HG02588 (cell line): ENCODE results near the gene RRP1.

Source experiments
- ATAC-seq: cut with Tn5 transposase; IDR thresholded peaks from one replicate; pipeline ENCODE4 v1.9.1; 2021; ENCODE audit warnings: mild to moderate bottlenecking, moderate library complexity; ENCODE audit not compliant: unreplicated experiment

RRP1 gene

GRCh38 chr21:43758111-43758641, 31.2 kb upstream of the RRP1 start:
- no peak for ATAC-seq

- no peak for ATAC-seq
Measured at GRCh38 chr21:43758811-43759210, 30.6 kb upstream of the RRP1 start.

DNA sequence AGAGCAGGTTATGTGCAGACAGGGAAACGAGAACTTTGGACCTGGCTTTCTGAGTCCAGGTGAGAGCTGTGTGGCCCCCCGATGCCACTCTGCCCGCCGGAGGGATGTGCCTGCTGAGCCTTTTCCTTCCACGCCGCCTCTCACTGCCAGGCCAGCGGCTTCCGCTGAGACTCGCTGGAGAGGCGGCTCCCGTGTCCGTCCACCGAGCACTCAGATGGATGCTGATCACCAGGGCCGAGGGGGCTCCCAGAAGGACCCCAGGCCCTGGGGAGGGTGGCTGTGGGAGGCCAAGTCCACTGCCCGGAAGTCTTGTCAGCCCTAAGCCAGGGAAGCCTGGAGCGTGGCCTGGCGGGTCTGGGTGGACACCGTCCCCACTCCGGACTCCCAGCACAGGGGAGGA, 29.7 kb upstream of the RRP1 start:
- ATAC-seq: no peak

GRCh38 chr21:43760391-43760958, 28.9 kb upstream of the RRP1 start:
- no peak for ATAC-seq

DNA sequence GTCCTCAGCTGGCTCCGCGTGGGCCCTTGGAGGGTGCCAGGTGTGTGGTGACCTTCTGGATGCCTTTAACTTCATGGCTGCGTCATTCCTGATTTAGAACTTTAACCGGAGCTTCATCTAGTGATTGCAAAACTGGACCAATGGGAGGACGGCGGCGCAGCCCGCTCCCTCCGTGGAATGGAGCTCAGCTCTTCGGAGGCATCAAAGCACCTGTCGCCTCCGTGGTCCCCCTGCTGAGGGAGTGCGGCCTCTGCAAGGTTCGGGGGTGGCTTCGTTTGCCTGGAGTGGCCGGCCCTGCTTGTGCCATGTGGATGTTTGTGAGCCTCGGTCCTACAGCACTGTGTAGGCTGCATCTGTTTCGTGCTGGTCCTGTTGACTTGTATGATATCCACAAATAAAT, 27.5 kb upstream of the RRP1 start:
- ATAC-seq: no peak

DNA sequence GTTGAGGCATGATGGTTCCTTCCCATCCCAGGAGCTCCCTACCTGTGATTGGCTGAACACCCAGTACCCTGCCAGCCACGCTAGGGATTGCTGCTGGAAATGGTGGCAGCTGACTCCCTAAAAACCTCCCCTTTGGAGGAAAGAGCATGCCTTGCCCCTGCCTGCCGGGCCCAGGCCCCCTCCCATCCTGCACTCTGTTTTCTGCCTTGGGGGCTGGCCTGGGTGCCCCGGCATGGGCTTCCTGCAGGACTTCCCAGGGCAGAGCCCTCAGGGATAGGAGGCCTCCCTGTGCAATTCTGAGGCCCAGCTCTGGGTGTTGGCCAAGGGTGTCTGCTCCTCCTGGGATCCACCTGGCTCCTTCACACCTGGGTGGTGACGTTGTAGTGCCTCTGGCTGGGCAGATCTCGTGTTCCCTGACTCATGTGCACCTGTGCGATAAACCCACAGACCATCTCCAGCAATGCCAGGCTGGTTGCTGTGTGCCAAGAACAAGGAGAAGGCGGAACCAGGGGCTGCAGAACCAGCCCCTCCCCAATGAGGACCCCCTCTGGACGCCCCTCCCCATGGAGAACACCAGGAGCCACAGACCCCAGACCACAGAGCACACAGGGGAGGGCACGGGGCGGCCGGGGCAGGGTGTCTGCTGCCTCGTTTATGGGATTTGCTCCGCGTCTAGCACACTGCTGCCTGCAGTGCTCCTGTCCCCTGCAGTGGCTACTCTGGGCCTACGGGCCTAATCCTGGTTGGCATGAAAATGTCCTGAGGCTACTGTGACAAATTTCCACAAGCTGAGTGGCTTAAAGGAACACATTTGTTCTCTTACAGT, 26.9 kb upstream of the RRP1 start:
- ATAC-seq: no peak

- no peak for ATAC-seq
Measured at GRCh38 chr21:43763901-43764523, 25.4 kb upstream of the RRP1 start.

DNA sequence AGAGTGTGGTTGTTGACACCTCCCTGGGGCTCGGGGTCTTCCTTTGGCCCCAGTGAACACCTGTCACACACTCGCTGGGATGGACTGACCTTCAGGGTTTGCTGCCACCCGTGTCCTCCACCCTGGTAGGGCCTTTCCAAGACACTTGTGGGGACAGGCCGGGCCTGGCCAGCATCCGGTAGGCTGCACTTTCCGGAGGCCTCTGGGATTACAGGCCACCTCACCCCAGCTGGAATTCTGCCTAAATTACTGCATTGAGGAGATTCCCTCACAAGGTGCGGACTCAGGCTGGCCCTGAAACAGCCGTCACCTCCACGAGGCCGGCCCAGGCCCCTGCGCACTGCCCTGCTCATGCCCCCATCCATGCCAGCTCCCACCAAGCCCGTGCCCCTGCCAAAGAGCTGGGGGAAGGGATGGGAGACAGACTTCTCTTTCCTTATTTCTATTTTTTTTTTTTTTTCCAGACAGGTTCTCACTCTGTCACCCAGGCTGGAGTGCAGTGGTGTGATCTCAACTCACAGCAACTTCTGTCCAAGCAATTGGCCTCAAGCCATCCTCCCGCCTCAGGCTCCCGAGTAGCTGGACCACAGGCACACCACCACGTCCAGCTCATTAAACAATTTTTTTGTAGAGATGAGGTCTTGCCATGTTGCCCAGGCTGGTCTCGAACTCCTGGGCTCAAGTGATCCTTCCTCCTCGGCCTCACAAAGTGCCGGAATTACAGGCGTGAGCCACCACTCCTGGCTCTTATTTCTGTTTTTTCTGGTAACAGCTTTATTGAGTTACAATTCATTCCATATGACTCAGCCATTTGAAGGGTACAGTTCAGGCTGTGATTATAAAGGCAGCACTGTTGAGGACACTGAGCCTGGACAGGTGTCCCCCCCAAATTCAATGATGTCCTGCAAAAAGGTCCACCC, 24.5 kb upstream of the RRP1 start:
- no peak for ATAC-seq

DNA sequence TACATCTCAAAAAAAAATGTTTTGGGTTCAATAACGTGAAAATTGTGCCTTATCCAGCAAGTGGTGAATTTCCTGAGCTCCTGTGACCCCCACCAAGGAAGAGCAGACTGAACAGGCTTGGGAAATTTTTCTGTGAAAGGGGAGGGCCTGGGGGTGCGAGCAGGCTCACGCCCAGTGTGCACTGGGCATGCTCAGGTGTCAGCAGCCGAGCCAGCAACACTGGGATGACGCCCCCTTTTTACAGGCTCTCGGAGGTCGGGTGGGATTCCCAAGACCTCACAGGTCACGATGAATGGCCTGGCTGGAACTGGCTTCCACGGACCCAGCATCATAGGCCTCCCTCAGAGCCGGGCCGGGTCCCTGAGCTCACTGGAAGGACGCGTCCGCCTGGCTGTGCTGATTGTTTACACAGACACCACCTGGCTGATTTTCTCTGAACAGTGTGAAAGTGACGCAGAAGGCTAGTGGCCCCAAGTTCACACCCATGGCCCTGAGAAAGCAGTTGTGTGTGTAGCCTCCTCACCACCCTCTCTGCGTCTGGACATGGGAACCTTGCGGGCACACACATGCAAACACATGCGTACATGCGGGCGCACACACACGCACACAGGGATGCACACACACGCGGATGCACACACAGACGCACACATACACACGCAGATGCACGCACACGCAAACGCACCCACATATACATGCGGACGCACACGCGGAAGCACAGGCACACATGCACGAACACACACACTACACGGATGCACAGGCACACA, 22.5 kb upstream of the RRP1 start:
- no peak for ATAC-seq

GRCh38 chr21:43767498-43767983, 21.8 kb upstream of the RRP1 start:
- ATAC-seq: no peak

DNA sequence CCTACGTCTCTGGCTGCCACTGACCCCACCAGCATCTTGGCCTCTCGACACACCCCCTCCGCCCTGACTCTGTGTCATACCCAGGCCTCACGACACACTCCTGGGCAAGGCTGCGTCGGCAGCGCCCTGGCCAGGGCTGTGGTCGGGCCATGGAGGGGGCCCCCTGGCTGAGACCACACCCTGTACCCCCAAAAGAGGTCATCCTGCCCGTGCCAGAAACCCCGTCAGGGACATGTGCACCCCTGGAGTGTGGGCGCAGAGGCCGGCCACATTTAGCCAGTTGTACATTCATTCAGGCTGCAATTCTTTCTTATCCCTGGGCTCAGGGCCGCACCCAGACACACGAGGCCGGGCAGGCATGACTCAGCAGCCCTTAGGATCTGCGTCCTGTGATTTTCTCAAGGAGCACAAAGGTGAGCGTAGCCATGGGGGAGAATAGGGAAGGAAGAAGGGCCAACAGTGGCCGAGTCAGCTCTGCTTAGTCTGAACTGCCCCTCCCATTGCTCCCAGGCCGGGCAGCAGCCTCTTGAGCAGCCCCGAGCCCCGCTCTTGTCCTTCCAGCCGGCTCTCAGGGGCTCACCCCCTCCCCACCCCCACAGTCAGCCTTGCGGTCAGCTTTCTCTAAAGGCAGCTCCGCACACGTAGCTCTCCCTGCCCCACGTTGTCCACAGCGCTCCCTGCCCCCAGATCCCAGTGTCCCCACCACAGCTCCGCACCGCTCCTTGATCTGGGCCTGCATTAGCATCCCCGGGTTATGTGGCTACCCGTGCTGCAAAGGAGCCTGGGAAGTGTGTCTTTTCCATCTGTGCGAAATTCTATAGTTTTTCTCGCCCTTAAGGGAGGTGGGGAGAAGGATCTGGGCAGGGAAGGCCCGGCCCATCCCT, 21.2 kb upstream of the RRP1 start:
- no peak for ATAC-seq

GRCh38 chr21:43768868-43769167, 20.6 kb upstream of the RRP1 start:
- ATAC-seq: no peak

DNA sequence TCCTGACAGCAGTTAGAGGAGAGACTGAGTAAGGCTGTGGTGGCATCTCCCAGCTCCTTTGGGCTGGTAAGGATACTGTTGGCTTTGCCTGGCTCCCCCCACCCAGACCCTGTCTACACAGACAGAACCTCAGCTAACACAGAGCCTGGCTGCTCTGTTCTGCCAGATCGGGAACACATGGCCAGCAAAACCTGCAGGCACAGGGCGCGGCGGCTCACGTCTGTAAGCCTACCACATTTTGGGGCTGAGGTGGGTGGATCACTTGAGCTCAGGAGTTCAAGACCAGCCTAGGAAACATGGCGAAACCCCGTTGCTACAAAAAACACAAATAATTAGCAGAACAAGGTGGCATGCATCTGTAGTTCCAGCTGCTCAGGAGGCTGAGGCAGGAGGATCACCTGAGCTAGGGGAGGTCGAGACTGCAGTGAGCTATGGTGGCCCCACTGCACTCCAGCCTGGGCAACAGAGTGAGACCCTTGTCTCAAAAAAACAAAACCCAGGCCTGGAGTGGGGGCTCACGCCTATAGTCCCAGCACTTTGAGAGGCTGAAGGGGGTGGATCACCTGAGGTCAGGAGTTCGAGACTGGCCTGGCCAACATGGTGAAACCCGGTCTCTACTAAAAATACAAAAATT, 19.9 kb upstream of the RRP1 start:
- no peak for ATAC-seq

GRCh38 chr21:43770066-43770655, 19.2 kb upstream of the RRP1 start:
- no peak for ATAC-seq

DNA sequence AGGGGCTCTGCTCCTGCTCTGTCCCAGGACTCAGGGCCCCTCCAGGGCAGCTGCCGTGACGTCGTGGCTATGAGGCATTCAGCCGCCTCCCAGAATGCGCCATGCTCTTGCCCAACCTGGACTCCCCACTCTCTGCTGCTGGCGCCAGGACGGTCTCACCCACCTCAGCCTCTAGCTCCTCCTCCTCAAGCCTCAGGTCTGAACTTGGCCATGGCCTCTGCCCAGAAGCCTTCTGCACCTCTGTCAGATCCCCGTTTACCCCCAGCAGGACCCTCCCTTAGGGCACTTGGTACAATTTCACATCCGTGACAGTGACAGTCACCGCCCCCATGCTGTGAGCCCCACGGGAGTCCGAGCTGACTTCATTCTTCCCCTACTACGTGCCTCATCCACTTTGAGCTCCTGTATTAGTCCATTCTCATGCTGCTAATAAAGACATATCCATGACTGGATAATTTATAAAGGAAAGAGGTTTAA, 18.1 kb upstream of the RRP1 start:
- ATAC-seq: no peak

- no peak for ATAC-seq
Measured at GRCh38 chr21:43771698-43772424, 17.5 kb upstream of the RRP1 start.

DNA sequence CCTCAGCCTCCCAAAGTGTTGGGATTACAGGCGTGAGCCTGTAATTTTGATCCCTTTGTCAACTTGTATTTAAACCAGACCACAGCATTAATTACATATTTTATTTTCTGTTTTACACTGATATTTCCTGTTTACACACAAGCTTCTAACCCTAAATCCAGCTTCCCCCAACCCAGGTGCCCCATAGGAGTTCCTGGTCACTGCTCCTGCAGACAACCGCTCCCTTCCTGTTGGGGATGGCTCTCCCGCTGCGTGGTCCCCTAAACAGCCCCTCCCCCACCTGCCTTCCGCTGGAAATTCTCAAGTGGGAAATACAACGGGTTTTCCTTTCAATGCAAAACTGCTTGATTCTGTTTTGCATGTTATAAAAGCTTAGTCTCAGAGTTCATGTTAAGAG, 17.0 kb upstream of the RRP1 start:
- ATAC-seq: no peak

GRCh38 chr21:43774163-43774562, 15.2 kb upstream of the RRP1 start:
- ATAC-seq: no peak
